ENCODE results near the gene CAPN1. TPM values are rescaled to one million over a fixed set of nuclear protein-coding genes. Genes with fewer than 3 reads are reported as not detected.
A peak's percentile ranks its signal among the peaks of the same experiment; 100 is the strongest.

The CAPN1 gene
- total and polyA plus RNA-seq, 2 of the 13 experiments (the other 11 are each of a cell fraction or from before 2014, with no cell fraction given): 57.3 to 82.6 TPM

DNA sequence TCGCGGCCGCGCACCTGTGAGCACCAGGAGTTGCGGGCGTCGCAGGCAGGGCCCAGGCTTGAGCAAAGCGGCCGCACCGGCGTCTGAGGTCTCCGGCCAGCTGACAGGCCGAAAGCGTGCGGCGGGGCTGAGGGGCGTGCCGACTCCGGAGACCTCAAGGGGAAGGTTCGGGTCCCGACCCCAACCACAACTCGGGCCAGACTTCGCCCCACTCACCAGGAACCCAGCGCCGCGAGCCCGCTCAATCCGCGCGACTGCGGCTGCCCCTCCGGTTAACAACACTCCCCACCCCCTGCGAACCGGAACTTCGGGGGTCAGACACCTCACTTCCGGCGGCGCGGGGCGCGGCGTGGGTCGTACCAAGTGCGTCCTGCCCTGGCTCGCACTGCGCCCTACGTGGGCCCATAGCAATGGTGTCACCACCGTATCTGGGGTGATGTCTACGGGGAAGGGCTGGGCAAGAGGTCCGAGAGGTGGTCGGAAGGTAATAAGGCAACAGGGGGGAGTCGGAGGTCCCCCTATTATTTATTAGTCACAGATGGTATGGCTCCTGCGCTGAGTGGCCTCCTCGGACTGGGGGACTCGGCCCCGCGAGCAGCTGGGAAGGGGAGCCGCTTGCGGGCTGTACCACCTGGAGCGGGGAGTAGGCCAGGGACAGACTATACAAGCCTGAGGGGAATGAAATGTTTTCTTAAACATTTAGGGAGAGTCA lies 47.3 kb upstream of the CAPN1 start, which contains the start of gene SYVN1 (continued):
- TF ChIP-seq ARID4A (CRISPR knock-in tag; IDR thresholded peaks at IDR 0.05; ENCODE audit: borderline replicate concordance) (peak; percentile 90; the same call in 1 of the 2 replicates), ZNF251 (CRISPR knock-in tag; IDR thresholded peaks at IDR 0.05) (no peak), ZNF234 (CRISPR knock-in tag; conservative IDR thresholded peaks at IDR 0.05) (0 out of 2 replicates have a peak, but pooled peaks have one; percentile 36), SMARCE1 (IDR thresholded peaks at IDR 0.05; ENCODE audit: borderline replicate concordance) (no peak), ZC3H4 (CRISPR knock-in tag; IDR thresholded peaks at IDR 0.05; ENCODE audit: borderline replicate concordance) (no peak), ZNF44 (CRISPR knock-in tag; IDR thresholded peaks at IDR 0.05) (peak; percentile 94; the same call in 1 of the 2 replicates), ZNF567 (CRISPR knock-in tag; IDR thresholded peaks at IDR 0.05; ENCODE audit: borderline replicate concordance) (no peak), ZNF607 (CRISPR knock-in tag; IDR thresholded peaks at IDR 0.05; ENCODE audit: borderline replicate concordance) (peak; percentile 66), HNF4A (CRISPR knock-in tag; IDR thresholded peaks at IDR 0.05) (no peak; the same call in 1 of the 2 replicates), ZNF3 (CRISPR knock-in tag; IDR thresholded peaks at IDR 0.05) (no peak), ZFYVE20 (CRISPR knock-in tag; IDR thresholded peaks at IDR 0.05; ENCODE audit: borderline replicate concordance, low read depth) (no peak), ZNF569 (CRISPR knock-in tag; IDR thresholded peaks at IDR 0.05; ENCODE audit: borderline replicate concordance) (no peak), KAT7 (CRISPR knock-in tag; IDR thresholded peaks at IDR 0.05; ENCODE audit: borderline replicate concordance) (peak; percentile 76; the same call in 1 of the 2 replicates), KLF9 (CRISPR knock-in tag; IDR thresholded peaks at IDR 0.05; ENCODE audit: low read depth) (no peak), NRL (CRISPR knock-in tag; IDR thresholded peaks at IDR 0.05; ENCODE audit: borderline replicate concordance) (no peak; the same call in 1 of the 2 replicates), ZNF143 (CRISPR knock-in tag; IDR thresholded peaks at IDR 0.05) (peak; percentile 57; the same call in 1 of the 2 replicates), HNRNPK (IDR thresholded peaks at IDR 0.05; ENCODE audit: low read depth, low read length, poor library complexity, severe bottlenecking) (peak; percentile 47), NR2F6 (IDR thresholded peaks at IDR 0.05) (no peak; the same call in 1 of the 2 replicates), NR2F6 (CRISPR knock-in tag; IDR thresholded peaks at IDR 0.05) (peak; percentile 66), MBD4 (IDR thresholded peaks at IDR 0.05; ENCODE audit: borderline replicate concordance, low read length) (no peak)
- TF ChIP-seq, protein P1, sequence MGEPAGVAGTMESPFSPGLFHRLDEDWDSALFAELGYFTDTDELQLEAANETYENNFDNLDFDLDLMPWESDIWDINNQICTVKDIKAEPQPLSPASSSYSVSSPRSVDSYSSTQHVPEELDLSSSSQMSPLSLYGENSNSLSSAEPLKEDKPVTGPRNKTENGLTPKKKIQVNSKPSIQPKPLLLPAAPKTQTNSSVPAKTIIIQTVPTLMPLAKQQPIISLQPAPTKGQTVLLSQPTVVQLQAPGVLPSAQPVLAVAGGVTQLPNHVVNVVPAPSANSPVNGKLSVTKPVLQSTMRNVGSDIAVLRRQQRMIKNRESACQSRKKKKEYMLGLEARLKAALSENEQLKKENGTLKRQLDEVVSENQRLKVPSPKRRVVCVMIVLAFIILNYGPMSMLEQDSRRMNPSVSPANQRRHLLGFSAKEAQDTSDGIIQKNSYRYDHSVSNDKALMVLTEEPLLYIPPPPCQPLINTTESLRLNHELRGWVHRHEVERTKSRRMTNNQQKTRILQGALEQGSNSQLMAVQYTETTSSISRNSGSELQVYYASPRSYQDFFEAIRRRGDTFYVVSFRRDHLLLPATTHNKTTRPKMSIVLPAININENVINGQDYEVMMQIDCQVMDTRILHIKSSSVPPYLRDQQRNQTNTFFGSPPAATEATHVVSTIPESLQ (CRISPR knock-in tag; conservative IDR thresholded peaks at IDR 0.05): no peak
- TF ChIP-seq, protein P2, sequence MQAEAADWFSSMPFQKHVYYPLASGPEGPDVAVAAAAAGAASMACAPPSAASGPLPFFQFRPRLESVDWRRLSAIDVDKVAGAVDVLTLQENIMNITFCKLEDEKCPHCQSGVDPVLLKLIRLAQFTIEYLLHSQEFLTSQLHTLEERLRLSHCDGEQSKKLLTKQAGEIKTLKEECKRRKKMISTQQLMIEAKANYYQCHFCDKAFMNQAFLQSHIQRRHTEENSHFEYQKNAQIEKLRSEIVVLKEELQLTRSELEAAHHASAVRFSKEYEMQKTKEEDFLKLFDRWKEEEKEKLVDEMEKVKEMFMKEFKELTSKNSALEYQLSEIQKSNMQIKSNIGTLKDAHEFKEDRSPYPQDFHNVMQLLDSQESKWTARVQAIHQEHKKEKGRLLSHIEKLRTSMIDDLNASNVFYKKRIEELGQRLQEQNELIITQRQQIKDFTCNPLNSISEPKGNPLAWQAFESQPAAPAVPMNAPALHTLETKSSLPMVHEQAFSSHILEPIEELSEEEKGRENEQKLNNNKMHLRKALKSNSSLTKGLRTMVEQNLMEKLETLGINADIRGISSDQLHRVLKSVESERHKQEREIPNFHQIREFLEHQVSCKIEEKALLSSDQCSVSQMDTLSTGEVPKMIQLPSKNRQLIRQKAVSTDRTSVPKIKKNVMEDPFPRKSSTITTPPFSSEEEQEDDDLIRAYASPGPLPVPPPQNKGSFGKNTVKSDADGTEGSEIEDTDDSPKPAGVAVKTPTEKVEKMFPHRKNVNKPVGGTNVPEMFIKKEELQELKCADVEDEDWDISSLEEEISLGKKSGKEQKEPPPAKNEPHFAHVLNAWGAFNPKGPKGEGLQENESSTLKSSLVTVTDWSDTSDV (CRISPR knock-in tag; IDR thresholded peaks at IDR 0.05): no peak
